ENCODE data around the gene HSPA1L.

DNA sequence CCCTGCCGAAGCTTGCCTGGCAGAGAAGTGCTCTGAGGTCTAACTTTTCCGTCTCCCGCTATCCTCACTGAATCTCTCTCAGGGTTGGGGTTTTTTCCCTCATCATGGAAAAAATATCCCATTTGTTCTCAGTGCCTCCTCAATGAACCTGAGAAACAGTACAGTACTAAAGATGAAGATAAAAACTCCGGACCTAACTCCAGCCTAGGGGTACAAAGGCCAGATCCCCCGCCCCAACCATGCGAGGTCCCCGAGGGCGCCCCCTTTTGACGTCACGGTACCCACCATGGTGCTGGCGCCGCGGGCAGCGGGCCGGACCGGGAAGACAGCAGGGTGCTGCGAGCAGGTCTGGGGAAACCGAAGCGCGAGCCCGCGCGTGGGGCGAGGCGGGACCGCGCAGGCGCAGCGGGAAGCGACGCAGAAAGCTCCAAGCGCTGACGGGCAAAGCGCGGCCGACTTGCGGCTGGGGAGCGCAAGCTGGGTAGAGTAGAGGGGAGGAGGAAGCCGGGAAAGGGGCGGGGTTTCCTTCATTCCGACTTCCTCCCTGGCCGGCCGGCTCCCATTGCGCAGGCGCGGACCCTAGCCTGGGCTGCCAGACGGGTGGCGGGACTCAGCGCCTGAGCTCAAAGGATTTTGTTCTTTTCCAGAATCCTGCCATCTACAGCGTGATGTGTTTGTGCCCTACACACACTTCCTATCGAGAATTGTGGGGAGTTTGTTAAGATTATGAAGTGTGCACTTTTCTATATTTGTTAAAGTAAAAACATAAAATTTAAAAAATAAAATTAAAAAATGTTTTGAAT is 8.4 kb downstream of the HSPA1L start, which contains the start of gene LSM2:
- TF ChIP-seq CTCF (conservative IDR thresholded peaks at IDR 0.05) (no peak), ZFX (IDR thresholded peaks at IDR 0.05) (peak; percentile 21; the same call in 1 of the 2 replicates)
